GM18907 (cell line): Measurements from ENCODE around the gene ZNF385B.
"Not testable (repeated sequence)": the region's sequence is repeated elsewhere in the genome, so short reads cannot be mapped to it uniquely, and the experiment has no call there.

Source experiments
- ATAC-seq: cut with Tn5 transposase; IDR thresholded peaks from one replicate; pipeline ENCODE4 v1.9.1; 2021; ENCODE audit warnings: mild to moderate bottlenecking, moderate library complexity; ENCODE audit not compliant: unreplicated experiment

The ZNF385B gene

GRCh38 chr2:179861416-179862067 lies at the start of gene ZNF385B:
ZNF385B (minus strand) TSS chr2:179861612.
- peak; percentile 48 for ATAC-seq

- no peak for ATAC-seq
These were observed 49.3 kb upstream of the ZNF385B start for GRCh38 chr2:179910735-179911113.

GRCh38 chr2:179909845-179910734 lies 48.7 kb upstream of the ZNF385B start:
- ATAC-seq, result no peak

- no peak for ATAC-seq
These were observed 39.2 kb upstream of the ZNF385B start for GRCh38 chr2:179900655-179901054.

- no peak for ATAC-seq
These were observed 38.3 kb upstream of the ZNF385B start for GRCh38 chr2:179899666-179900065.

- peak; percentile 80 for ATAC-seq
These were observed 37.5 kb upstream of the ZNF385B start for GRCh38 chr2:179898873-179899272.

GRCh38 chr2:179893616-179894015 lies 32.2 kb upstream of the ZNF385B start:
- no peak for ATAC-seq

- no peak for ATAC-seq
These were observed 29.8 kb upstream of the ZNF385B start for GRCh38 chr2:179891237-179891636.

GRCh38 chr2:179890666-179891065 lies 29.3 kb upstream of the ZNF385B start:
- no peak for ATAC-seq

GRCh38 chr2:179888642-179889041 lies 27.2 kb upstream of the ZNF385B start:
- ATAC-seq, result not testable (repeated sequence)

GRCh38 chr2:179884193-179884592 lies 22.8 kb upstream of the ZNF385B start:
- no peak for ATAC-seq

GRCh38 chr2:179882851-179883806 lies 21.7 kb upstream of the ZNF385B start:
- no peak for ATAC-seq

GRCh38 chr2:179877601-179878364 lies 16.4 kb upstream of the ZNF385B start:
- no peak for ATAC-seq

GRCh38 chr2:179876266-179876665 lies 14.9 kb upstream of the ZNF385B start:
- no peak for ATAC-seq

- ATAC-seq, result no peak
These were observed 14.5 kb upstream of the ZNF385B start for GRCh38 chr2:179875864-179876263.

- ATAC-seq, result no peak
These were observed 1.6 kb upstream of the ZNF385B start for GRCh38 chr2:179862898-179863458.

GRCh38 chr2:179861027-179861415 lies 391 bp downstream of the ZNF385B start:
- peak; percentile 43 for ATAC-seq

GRCh38 chr2:179860255-179861026 lies 971 bp downstream of the ZNF385B start:
- ATAC-seq, result peak; percentile 9

- ATAC-seq, result no peak
These were observed 1.9 kb downstream of the ZNF385B start for GRCh38 chr2:179859523-179859922.
